ENCODE data around the gene SOX21. TPM values are rescaled to one million over a fixed set of nuclear protein-coding genes. Genes with fewer than 3 reads are reported as not detected.

Gene SOX21
- not detected for total RNA-seq
- long read RNA-seq = 0 reads

- intact Hi-C loops (cut with micrococcal nuclease) = no loop called here
- Histone ChIP-seq H3K27ac (replicated peaks) (no peak within 1 kb of the TSS), H3K9me3 (replicated peaks) (no peaks in the 10 kb centered on the region), H3K27me3 (ENCODE audit: low read depth) (peaks cover 99% of the 10 kb centered on the region), H3K4me3 (peak within 1 kb of the TSS; percentile 56), H3K4me1 (peaks cover 40% of the 10 kb centered on the region), H3K36me3 (no peaks in the 10 kb centered on the region)
- no peak for DNase-seq
- no peak for TF ChIP-seq CTCF (IDR thresholded peaks at IDR 0.05; ENCODE audit: borderline replicate concordance)
Observed at GRCh38 chr13:94712287-94712811, at the start of gene SOX21. SOX21 (minus strand) TSS chr13:94712545; CDS start chr13:94712049, 496 bp downstream.

- Histone ChIP-seq H3K36me3 (no peaks in the 10 kb centered on the region), H3K9me3 (replicated peaks) (no peaks in the 10 kb centered on the region), H3K27me3 (ENCODE audit: low read depth) (peaks cover 13% of the 10 kb centered on the region), H3K4me1 (no peaks in the 10 kb centered on the region), H3K27ac (replicated peaks) (no peak overlapping the region), H3K4me3 (no peak overlapping the region)
- intact Hi-C loops (cut with micrococcal nuclease) = no loop called here
- TF ChIP-seq CTCF (IDR thresholded peaks at IDR 0.05; ENCODE audit: borderline replicate concordance) = no peak
- no peak for DNase-seq
Observed at GRCh38 chr13:94761407-94761806, 49.1 kb upstream of the SOX21 start.

DNA sequence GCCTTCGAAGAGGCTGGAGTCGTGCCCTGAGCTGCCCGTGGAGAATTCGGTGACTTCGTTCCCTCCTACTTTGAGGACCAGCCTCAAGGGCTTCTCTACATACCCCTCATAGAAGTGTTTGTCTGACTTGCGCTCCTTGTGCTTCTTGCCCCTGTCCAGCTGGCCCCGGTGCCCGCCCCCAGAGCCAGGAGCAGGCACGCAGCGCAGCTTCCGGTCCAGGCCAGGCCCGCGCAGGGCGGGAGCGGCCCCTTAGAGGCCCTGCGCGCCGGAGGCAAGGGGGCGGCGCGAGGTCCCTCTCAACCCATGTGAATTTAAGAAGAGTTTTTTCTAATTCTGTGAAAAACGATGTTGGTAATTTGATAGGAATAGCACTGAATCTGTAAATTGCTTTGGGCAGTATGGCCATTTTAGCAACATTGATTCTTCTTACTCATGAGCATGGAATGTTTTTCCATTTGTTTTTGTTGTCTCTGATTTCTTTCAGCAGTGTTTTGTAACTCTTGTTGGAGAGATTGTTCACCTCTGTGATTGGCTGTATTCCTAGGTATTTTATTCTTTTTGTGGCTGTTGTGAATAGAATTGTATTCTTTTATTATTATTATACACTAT is 46.9 kb upstream of the SOX21 start:
- H3K4me3 ChIP-seq = no peak overlapping the region

GRCh38 chr13:94758436-94758960 is 46.2 kb upstream of the SOX21 start:
- Histone ChIP-seq H3K36me3 (no peaks in the 10 kb centered on the region), H3K27ac (replicated peaks) (no peak overlapping the region), H3K27me3 (ENCODE audit: low read depth) (peaks cover 5% of the 10 kb centered on the region), H3K4me1 (no peaks in the 10 kb centered on the region), H3K9me3 (replicated peaks) (no peaks in the 10 kb centered on the region), H3K4me3 (no peak overlapping the region)
- DNase-seq = no peak
- intact Hi-C loops (cut with micrococcal nuclease) = no loop called here
- no peak for TF ChIP-seq CTCF (IDR thresholded peaks at IDR 0.05; ENCODE audit: borderline replicate concordance)

More for the DNA sequence above, 46.9 kb upstream of the SOX21 start:
- Histone ChIP-seq H3K27me3 (ENCODE audit: low read depth) (peaks cover 7% of the 10 kb centered on the region), H3K36me3 (no peaks in the 10 kb centered on the region), H3K27ac (replicated peaks) (no peak overlapping the region), H3K4me1 (no peaks in the 10 kb centered on the region), H3K9me3 (replicated peaks) (no peaks in the 10 kb centered on the region)
- TF ChIP-seq CTCF (IDR thresholded peaks at IDR 0.05; ENCODE audit: borderline replicate concordance) = no peak
- intact Hi-C loops (cut with micrococcal nuclease) = no loop called here
- DNase-seq = no peak

GRCh38 chr13:94753327-94753726 is 41.0 kb upstream of the SOX21 start:
- no peaks in the 10 kb centered on the region for H3K36me3 ChIP-seq
- H3K27me3 ChIP-seq (ENCODE audit: low read depth) = peaks cover 3% of the 10 kb centered on the region
- intact Hi-C loops (cut with micrococcal nuclease) = no loop called here
- DNase-seq = no peak
- TF ChIP-seq CTCF (IDR thresholded peaks at IDR 0.05; ENCODE audit: borderline replicate concordance) = no peak
- no peak overlapping the region for H3K27ac ChIP-seq (replicated peaks)
- no peaks in the 10 kb centered on the region for H3K9me3 ChIP-seq (replicated peaks)
- H3K4me3 ChIP-seq = no peak overlapping the region
- H3K4me1 ChIP-seq = no peaks in the 10 kb centered on the region

All from left ventricle myocardium inferior (tissue), 1 donor.